ENCODE measurements around the gene LRCH4.

The LRCH4 gene

GRCh38 chr7:100540073-100540723 is 45.7 kb downstream of the LRCH4 start:
- no peak overlapping the region for H3K27ac ChIP-seq (ENCODE audit: low read length)
- H3K9me3 ChIP-seq (ENCODE audit: insufficient read depth, low read length), result no peaks in the 10 kb centered on the region
- H2AFZ ChIP-seq (ENCODE audit: low read depth, low read length), result no peak overlapping the region
- H3K4me1 ChIP-seq (ENCODE audit: low read length), result peaks cover 52% of the 10 kb centered on the region
- H3K9ac ChIP-seq (ENCODE audit: low read length), result peak overlapping the region; percentile 52
- H3K36me3 ChIP-seq (replicated peaks; ENCODE audit: low read depth, low read length), result peaks cover 6% of the 10 kb centered on the region
- H3K79me2 ChIP-seq (ENCODE audit: low read length), result peaks cover 45% of the 10 kb centered on the region
- H3K27me3 ChIP-seq (ENCODE audit: low read depth, low read length), result no peaks in the 10 kb centered on the region
- no peaks in the 10 kb centered on the region for H4K20me1 ChIP-seq (ENCODE audit: insufficient read depth, low read length)
- TF ChIP-seq EZH2phosphoT487 (IDR thresholded peaks at IDR 0.05; ENCODE audit: low read depth), result no peak
- TF ChIP-seq CTCF (IDR thresholded peaks at IDR 0.05; ENCODE audit: low read depth, low read length), result no peak
- H3K4me2 ChIP-seq (ENCODE audit: low read length), result peak overlapping the region; percentile 95
- peak overlapping the region; percentile 79 for H3K4me3 ChIP-seq (ENCODE audit: low read length)

GRCh38 chr7:100539436-100540006 is 46.4 kb downstream of the LRCH4 start:
- Histone ChIP-seq H4K20me1 (ENCODE audit: insufficient read depth, low read length) (no peaks in the 10 kb centered on the region), H3K4me1 (ENCODE audit: low read length) (peaks cover 45% of the 10 kb centered on the region), H2AFZ (ENCODE audit: low read depth, low read length) (no peak overlapping the region), H3K27ac (ENCODE audit: low read length) (no peak overlapping the region), H3K9me3 (ENCODE audit: insufficient read depth, low read length) (no peaks in the 10 kb centered on the region), H3K4me3 (ENCODE audit: low read length) (peak overlapping the region; percentile 79), H3K9ac (ENCODE audit: low read length) (peak overlapping the region; percentile 52), H3K79me2 (ENCODE audit: low read length) (peaks cover 39% of the 10 kb centered on the region), H3K27me3 (ENCODE audit: low read depth, low read length) (no peaks in the 10 kb centered on the region), H3K4me2 (ENCODE audit: low read length) (peak overlapping the region; percentile 95), H3K36me3 (replicated peaks; ENCODE audit: low read depth, low read length) (peaks cover 6% of the 10 kb centered on the region)
- TF ChIP-seq CTCF (IDR thresholded peaks at IDR 0.05; ENCODE audit: low read depth, low read length) (no peak), EZH2phosphoT487 (IDR thresholded peaks at IDR 0.05; ENCODE audit: low read depth) (no peak)

- Histone ChIP-seq H3K27me3 (ENCODE audit: low read depth, low read length) (no peaks in the 10 kb centered on the region), H3K27ac (ENCODE audit: low read length) (peak within 1 kb of the TSS; percentile 44)
These were observed 47.1 kb downstream of the LRCH4 start, which contains the start of gene AGFG2 for GRCh38 chr7:100538654-100539435. Gene AGFG2, plus strand, starts transcription at chr7:100539203. Its CDS starts 144 bp downstream, at chr7:100539347.

More at GRCh38 chr7:100538654-100539435, 47.1 kb downstream of the LRCH4 start, which contains the start of gene AGFG2:
- Histone ChIP-seq H3K4me2 (ENCODE audit: low read length) (peak within 1 kb of the TSS; percentile 95), H3K36me3 (replicated peaks; ENCODE audit: low read depth, low read length) (peaks cover 6% of the 10 kb centered on the region), H3K9me3 (ENCODE audit: insufficient read depth, low read length) (no peaks in the 10 kb centered on the region), H3K4me3 (ENCODE audit: low read length) (peak within 1 kb of the TSS; percentile 79), H2AFZ (ENCODE audit: low read depth, low read length) (peak within 1 kb of the TSS; percentile 68; the same call in 1 of the 2 replicates), H3K4me1 (ENCODE audit: low read length) (peaks cover 38% of the 10 kb centered on the region), H3K9ac (ENCODE audit: low read length) (peak within 1 kb of the TSS; percentile 60), H3K79me2 (ENCODE audit: low read length) (peaks cover 33% of the 10 kb centered on the region), H4K20me1 (ENCODE audit: insufficient read depth, low read length) (no peaks in the 10 kb centered on the region)
- no peak for TF ChIP-seq CTCF (IDR thresholded peaks at IDR 0.05; ENCODE audit: low read depth, low read length)
- TF ChIP-seq EZH2phosphoT487 (IDR thresholded peaks at IDR 0.05; ENCODE audit: low read depth), result no peak

Data from OCI-LY3 (cell line).